Ishikawa (cell line): Measurements from ENCODE around the gene CCDC137.

Experiments used
- CEBPB ChIP-seq: IDR thresholded peaks from 2 replicates; pipeline ENCODE4 v1.6.1; 2012
- CREB1 ChIP-seq: IDR thresholded peaks from 2 replicates; pipeline ENCODE4 v1.6.1; 2012; ENCODE audit warnings: low read depth
- EGR1 ChIP-seq: IDR thresholded peaks from 2 replicates; pipeline ENCODE4 v1.6.1; 2012
- EP300 ChIP-seq: IDR thresholded peaks from 2 replicates; pipeline ENCODE4 v1.6.1; 2012; ENCODE audit warnings: borderline replicate concordance
- FOXM1 ChIP-seq: IDR thresholded peaks from 2 replicates; pipeline ENCODE4 v1.6.1; 2012; ENCODE audit warnings: low read depth, borderline replicate concordance
- MAX ChIP-seq: IDR thresholded peaks from 2 replicates; pipeline ENCODE4 v1.6.1; 2012
- NFIC ChIP-seq: IDR thresholded peaks from 2 replicates; pipeline ENCODE4 v1.6.1; 2012
- RAD21 ChIP-seq: IDR thresholded peaks from 2 replicates; pipeline ENCODE4 v1.6.1; 2012; ENCODE audit warnings: low read depth
- REST ChIP-seq: IDR thresholded peaks from 2 replicates; pipeline ENCODE4 v1.6.1; 2012; ENCODE audit warnings: low read depth, mild to moderate bottlenecking
- TAF1 ChIP-seq: IDR thresholded peaks from 2 replicates; pipeline ENCODE4 v1.6.1; 2012; ENCODE audit warnings: low read depth, mild to moderate bottlenecking
- TCF12 ChIP-seq: IDR thresholded peaks from 2 replicates; pipeline ENCODE4 v1.6.1; 2012; ENCODE audit warnings: low read depth
- TEAD4 ChIP-seq: IDR thresholded peaks from 2 replicates; pipeline ENCODE4 v1.6.1; 2012
- USF1 ChIP-seq: IDR thresholded peaks from 2 replicates; pipeline ENCODE4 v1.6.1; 2012
- YY1 ChIP-seq: IDR thresholded peaks from 2 replicates; pipeline ENCODE4 v1.6.1; 2012; ENCODE audit warnings: low read depth
- ZBTB7A ChIP-seq: IDR thresholded peaks from 2 replicates; pipeline ENCODE4 v1.6.1; 2012; ENCODE audit warnings: low read depth

CCDC137 gene

GRCh38 chr17:81680150-81680549 lies 13.6 kb downstream of the CCDC137 start:
- TF ChIP-seq RAD21 (no peak), TCF12 (no peak), CREB1 (no peak), USF1 (no peak), EP300 (no peak), FOXM1 (no peak), TAF1 (no peak), CEBPB (no peak), REST (no peak), MAX (no peak), TEAD4 (no peak), YY1 (no peak), ZBTB7A (no peak)

- TF ChIP-seq REST (no peak), TCF12 (peak; percentile 91), NFIC (peak; percentile 97), EP300 (peak; percentile 54), CEBPB (no peak), USF1 (no peak; the same call in 1 of the 2 replicates)
These were observed 15.1 kb downstream of the CCDC137 start for GRCh38 chr17:81681672-81682071.

- no peak for TF ChIP-seq FOXM1
- no peak for TF ChIP-seq MAX
- no peak for TF ChIP-seq RAD21
- TF ChIP-seq USF1: no peak
- no peak for TF ChIP-seq CEBPB
- no peak for TF ChIP-seq TEAD4
- TF ChIP-seq ZBTB7A: no peak
- TF ChIP-seq EGR1: no peak
- TF ChIP-seq NFIC: no peak
- no peak for TF ChIP-seq EP300
- no peak for TF ChIP-seq TAF1
- TF ChIP-seq CREB1: no peak
- TF ChIP-seq YY1: no peak
- no peak for TF ChIP-seq REST
- no peak for TF ChIP-seq TCF12
These were observed 16.1 kb downstream of the CCDC137 start for GRCh38 chr17:81682565-81683207.

GRCh38 chr17:81683208-81683583 lies 16.7 kb downstream of the CCDC137 start:
- peak; percentile 67; the same call in 1 of the 2 replicates for TF ChIP-seq EGR1
- no peak for TF ChIP-seq TCF12
